Stimulated activated CD4-positive, alpha-beta T cell treated with anti-CD3 and anti-CD28 coated beads, Interleukin-1b, Interleukin-23, amount 100 ng/mL, for 24 hours (primary cell): ENCODE measurements around the gene POU1F1.
"Not testable (repeated sequence)": the region's sequence is repeated elsewhere in the genome, so short reads cannot be mapped to it uniquely, and the experiment has no call there.

ENCODE experiments used
- DNase-seq, 4 experiments: peaks; one replicate each; pipeline ENCODE4 v3.0.0-alpha.2; 2020; ENCODE audit warnings: low read depth in 4 of 4, low spot score in 1 of 4

The POU1F1 gene, protein sequence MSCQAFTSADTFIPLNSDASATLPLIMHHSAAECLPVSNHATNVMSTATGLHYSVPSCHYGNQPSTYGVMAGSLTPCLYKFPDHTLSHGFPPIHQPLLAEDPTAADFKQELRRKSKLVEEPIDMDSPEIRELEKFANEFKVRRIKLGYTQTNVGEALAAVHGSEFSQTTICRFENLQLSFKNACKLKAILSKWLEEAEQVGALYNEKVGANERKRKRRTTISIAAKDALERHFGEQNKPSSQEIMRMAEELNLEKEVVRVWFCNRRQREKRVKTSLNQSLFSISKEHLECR

GRCh38 chr3:87276484-87276883 lies at the start of gene POU1F1:
Gene POU1F1 (minus strand): TSS chr3:87276584. CDS start chr3:87276462, 122 bp downstream.
- no peak for DNase-seq

DNA sequence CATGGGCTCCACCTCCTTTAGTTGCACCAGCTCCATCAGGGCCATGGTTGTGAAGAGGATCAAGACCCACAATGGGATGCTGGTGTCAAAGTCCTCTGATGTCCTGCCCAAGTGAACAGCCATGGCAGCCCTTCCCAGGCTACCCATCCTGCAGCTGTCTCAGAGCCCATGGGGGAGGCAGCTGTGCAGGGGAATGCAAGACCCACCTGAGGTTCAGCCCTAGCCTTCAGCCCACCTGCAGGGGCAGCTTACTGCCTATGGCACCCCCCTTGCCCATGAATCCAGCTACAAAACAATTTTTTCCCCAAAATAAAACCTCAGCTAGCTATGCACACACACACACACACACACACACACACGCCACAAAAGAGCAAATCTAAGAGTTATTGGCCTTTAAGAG lies 48.2 kb upstream of the POU1F1 start:
- DNase-seq = no peak

DNA sequence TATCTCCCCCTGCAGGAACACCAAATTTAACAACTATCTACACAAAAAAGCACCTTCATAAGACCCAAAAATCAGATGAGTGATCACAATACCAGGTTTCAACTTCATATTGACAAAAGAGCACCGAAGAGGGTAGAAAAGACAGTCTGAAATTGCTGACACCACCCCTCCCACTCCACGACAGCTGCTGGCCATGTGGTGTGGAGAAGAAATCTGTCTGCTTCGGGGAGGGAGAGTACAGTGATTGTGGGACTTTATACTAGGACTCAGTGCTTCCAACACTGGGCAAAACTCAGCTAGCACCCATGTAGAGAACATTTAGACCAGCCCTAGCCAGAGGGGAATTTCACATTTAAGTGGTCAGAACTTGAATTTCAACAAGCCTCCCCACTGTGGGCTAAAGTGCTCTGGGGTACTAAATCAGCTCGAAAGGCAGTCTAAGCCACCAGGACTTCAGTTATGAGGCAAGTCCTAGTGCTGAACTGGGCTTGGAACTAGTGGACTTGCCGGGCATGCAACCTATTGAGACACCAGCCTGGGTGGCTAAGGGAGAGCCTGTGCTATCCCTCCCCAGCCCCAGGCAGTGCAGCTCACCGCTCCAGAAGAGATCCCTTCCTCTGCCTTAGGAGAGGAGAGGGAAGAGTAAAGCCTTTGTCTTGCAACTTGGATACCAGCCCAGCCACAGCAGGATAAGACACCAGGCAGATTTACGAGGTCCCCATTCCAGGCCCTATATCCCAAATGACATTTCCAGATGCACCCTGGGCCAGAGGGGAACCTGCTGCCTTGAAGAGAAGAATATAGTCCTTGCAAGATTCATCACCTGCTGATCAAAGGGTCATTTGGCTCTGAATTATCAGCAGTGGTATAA lies 44.6 kb upstream of the POU1F1 start:
- DNase-seq = no peak

GRCh38 chr3:87318617-87319021 lies 42.2 kb upstream of the POU1F1 start:
- no peak for DNase-seq

DNA sequence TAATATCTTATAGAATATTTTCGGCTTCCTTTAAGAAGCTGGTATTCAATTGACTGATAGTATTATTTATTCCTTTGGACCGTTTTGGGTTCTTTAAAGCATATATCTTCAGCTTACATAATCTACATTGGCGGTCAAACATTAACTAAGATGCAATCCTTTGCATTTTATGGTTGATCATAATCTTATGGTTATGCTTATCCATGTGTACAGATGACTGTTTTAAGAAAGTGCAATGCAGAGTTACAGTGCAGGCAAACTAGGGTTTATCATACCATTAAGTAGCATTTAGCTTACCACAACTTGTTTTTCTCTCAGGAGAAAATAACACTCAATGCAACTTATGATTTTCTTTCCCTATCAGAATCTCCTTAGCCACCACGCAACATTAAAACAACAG lies 41.4 kb upstream of the POU1F1 start:
- DNase-seq = no peak

GRCh38 chr3:87313641-87314040 lies 37.3 kb upstream of the POU1F1 start:
- no peak for DNase-seq

GRCh38 chr3:87311309-87311708 lies 34.9 kb upstream of the POU1F1 start:
- no peak for DNase-seq

- DNase-seq = no peak
Observed at GRCh38 chr3:87309601-87310000, 33.2 kb upstream of the POU1F1 start.

- DNase-seq = no peak
Observed at GRCh38 chr3:87307805-87308204, 31.4 kb upstream of the POU1F1 start.

DNA sequence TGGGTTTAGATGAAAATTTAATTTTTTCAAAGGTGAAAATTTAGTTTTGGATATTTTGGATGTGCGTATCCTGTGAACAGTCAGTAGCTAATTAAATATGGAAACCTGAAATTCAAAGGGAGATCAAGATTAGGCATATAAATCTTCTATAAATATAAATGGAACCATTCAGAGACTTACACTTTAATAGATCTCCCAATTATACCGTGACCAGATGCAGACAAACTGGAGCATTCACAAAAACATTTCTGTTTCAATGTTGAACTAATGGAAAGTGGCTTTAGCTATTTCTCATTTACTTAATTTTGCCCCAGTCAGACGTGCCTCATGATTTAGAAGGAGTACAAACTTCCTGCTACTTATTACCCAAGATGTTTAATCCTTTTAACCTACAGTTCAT lies 29.1 kb upstream of the POU1F1 start:
- DNase-seq = no peak

DNA sequence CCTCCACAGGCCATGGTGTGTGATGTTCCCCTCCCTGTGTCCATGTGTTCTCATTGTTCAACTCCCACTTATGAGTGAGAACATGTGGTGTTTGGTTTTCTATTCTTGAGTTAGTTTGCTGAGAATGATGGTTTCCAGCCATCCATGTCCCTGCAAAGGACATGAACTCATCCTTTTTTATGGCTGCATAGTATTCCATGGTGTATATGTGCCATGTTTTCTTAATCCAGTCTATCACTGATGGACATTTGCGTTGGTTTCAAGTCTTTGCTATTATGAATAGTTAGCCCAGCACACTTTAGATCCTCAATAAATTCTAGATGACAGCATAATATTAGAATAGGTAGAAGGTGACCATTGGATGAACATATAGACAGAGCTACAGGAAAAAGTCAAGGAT lies 28.6 kb upstream of the POU1F1 start:
- DNase-seq = not testable (repeated sequence)

DNA sequence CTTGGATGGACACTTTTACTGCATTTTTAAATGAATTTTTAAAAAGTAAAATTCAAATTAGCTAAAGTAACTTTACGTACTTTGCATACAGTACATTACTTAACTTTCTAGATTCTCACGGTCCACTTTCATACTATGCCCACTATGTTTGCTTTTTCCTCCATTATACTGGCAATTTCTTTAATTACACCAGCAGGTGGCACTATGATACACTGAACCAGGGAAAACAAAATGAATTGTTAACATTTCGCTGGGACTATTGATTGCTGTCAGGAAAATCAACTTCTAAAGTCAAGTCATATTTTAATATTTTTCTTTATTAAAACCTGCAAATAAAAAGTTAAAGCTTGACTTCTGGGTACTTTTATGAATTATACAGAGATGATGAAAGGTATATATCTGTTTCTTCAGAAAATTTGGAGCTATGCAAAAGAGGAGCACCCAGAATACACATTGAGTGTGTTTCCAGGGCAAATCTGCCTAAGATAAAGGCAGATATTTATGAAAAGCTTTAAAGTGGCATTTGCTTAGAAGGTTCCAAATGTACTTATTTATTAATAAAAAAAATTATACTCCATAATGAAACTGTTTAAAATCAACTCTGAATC lies 21.8 kb upstream of the POU1F1 start:
- DNase-seq = no peak

DNA sequence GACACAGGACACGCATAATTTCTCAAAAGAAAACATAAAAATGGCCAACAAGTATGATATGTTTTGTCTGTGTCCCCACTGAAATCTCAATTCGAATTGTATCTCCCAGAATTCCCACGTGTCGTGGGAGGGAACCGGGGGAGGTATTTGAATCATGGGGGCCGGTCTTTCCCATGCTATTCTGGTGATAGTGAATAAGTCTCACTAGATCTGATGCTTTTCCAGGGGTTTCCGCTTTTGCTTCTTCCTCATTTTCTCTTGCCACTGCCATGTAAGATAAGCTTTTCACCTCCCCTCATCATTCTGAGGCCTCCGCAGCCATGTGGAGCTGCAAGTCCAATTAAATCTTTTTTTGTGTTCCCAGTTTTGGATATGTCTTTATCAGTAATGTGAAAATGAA lies 12.1 kb upstream of the POU1F1 start:
- no peak for DNase-seq

- DNase-seq = no peak
Observed at GRCh38 chr3:87287011-87287410, 10.6 kb upstream of the POU1F1 start.

- no peak for DNase-seq
Observed at GRCh38 chr3:87272718-87273341, 3.6 kb downstream of the POU1F1 start.

GRCh38 chr3:87270908-87271700 lies 5.3 kb downstream of the POU1F1 start:
- DNase-seq = no peak

GRCh38 chr3:87269723-87270122 lies 6.7 kb downstream of the POU1F1 start:
- no peak for DNase-seq

- DNase-seq = no peak
Observed at GRCh38 chr3:87268646-87269211, 7.7 kb downstream of the POU1F1 start.

DNA sequence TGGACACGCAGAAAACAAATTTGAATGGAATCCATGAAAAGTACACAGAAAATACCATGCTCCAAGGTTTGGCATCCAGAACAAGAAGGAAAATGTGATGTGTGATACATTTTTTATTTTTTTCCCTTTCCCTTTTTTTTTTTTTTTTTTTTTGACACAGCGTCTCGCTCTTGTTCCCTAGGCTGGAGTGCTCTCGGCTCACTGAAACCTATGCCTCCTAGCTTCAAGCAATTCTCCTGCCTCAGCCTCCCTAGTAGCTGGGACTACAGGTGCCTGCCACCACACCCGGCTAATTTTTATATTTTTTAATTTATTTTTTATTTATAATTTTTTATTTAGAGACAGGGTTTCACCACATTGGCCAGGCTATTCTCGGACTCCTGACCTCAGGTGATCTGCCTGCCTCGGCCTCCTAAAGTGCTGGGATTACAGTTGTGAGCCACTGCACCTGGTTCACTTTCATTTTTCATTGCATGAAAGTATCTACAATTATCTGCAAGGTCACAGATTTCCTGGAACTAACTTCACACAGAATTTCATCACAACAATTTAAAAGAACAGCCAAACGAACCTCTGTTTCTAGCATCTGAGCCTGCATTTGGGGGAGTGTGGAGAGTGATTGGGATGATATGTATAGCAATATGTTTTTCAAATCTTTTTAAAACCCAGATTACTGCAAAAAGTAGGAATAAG lies 8.3 kb downstream of the POU1F1 start:
- DNase-seq = no peak

DNA sequence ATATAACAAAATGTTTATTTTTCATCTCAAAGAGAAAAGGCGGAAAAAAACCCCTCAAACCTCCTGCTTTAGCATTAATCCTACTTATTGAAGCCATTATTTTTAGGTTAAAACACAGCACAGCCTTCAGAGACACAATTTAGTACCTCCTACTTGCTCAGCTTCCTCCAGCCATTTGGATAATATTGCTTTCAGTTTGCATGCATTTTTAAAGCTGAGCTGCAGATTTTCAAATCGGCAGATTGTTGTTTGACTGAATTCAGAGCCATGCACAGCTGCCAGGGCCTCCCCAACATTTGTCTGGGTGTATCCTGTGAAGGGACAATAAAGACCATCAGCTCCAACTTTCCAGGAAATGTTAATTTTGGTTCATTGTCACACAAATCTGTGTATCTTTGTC lies 14.5 kb downstream of the POU1F1 start:
- DNase-seq = no peak
